GM18519 (cell line): ENCODE results near the gene TCF20.

ENCODE experiments used
- ATAC-seq: cut with Tn5 transposase; IDR thresholded peaks from one replicate; pipeline ENCODE4 v1.9.1; 2021; ENCODE audit warnings: mild to moderate bottlenecking, moderate library complexity; ENCODE audit not compliant: unreplicated experiment, low FRiP score

TCF20 gene

GRCh38 chr22:42301077-42301741, 30.8 kb upstream of the TCF20 start:
- no peak for ATAC-seq

DNA sequence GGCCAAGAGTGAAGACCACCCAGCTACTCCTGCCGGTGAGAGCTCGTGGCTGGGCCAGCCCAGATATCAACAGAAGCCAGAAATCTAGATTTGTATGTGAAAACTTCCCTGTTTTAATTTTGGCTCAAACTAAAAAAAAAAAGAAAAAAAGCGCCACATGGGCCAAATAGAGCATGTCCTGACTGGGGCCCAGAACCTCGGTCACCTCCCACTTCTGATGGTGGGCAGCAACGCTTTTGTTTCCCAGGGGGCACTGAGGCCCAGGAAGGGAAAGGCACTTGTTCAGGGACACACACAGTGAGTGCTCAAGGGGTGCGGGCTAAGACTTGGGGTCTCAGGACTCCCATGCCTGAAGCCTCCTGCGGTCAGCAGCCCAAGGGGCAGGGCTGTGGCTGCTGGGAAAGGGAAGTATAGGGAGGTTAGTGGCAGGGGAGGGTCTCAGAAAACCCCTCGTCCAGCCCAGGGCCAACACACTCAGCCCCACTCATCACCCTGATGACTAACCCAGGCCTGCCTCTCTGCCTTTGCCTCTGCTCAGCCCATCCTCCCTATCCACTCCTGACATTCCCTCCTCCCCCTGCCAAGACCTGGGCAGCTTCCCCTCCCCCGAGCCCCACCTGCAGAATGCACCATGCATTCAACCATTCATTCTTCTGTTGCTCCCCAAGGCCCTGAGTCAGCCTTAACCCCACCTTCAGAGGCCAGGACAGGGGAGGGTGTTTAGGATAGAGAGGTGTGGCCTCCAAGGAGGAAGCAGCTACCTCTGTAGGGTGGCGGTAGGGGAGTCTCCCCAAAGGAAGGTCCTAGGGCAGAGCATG, 30.0 kb upstream of the TCF20 start:
- ATAC-seq = no peak

DNA sequence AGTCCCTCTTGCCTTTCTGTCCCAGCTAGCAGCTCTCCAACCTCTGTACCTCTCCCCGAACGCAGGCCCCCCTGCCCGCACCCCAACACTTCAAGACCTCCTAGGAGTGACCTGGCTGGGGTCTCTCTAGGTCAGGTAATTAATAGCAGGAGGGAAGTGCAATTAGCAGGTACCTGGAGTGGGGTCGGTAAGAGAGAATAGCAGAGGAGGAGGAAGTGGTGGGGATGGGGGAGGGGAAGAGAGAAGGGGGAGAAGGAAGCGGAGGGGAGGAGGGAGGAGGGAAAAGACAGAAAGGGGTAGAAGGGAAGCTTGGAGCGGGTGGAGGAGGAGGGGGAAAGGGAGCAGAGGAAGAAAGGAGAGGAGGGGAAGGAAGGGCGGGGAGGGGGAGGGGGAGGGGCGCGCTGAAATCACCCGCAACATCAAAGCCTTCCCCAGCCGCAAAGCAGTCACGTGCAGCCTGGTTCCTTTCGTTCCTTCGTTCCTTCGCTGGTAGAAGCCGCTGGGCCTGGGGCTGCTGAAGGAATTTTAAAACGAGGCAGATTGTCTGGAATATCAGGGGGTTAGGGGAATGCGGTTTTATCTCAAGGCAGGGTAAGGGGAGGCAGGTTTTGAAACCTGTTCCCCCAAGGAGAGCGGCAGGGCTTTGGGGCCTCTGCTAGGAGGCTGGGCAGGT, 29.3 kb upstream of the TCF20 start:
- ATAC-seq = no peak

DNA sequence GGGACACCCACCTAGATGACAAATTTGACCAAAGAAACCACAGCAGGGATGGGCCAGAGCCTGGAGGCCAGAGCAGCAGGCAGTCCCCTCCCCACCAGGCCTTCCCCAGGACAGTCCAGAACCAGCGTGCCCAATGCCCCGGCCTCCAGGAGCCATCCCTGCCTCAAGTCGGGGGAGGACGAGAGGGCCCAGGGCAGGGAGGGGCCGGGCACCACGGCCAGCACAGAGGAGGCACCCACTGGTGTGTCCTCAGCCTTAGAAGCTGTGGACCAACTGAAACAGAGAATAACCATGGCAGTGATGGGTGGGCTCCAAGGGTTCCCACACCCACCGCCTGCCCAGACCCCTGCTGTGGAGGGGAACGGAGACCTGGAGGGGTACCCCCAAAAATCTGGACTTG, 28.3 kb upstream of the TCF20 start:
- ATAC-seq = no peak

GRCh38 chr22:42297778-42298177, 27.3 kb upstream of the TCF20 start:
- ATAC-seq = no peak

GRCh38 chr22:42296883-42297282, 26.4 kb upstream of the TCF20 start:
- ATAC-seq = no peak

DNA sequence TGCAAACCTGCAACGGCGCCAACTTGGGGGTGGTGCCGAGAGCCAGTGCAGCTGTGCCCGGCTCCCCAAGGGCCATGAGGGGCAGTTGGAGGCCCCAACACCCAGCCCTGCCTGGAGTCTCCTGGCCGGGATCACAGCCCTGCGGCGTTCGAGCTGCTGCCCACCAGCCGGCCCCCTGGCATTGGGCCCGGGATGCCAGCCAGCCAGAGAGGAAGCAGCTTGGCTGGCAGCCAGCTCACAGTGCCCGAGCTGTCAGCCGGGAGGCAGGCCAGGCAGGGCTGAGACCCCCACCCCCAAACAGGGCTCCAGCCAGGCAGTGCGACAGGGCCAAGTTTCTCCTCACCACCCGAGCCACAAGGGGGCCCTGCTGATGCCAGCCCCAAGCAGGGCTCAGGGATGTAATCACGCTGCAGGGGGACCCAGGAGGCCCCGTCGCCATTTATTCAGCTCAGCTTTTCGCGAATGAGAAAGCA, 26.0 kb upstream of the TCF20 start:
- ATAC-seq = no peak

DNA sequence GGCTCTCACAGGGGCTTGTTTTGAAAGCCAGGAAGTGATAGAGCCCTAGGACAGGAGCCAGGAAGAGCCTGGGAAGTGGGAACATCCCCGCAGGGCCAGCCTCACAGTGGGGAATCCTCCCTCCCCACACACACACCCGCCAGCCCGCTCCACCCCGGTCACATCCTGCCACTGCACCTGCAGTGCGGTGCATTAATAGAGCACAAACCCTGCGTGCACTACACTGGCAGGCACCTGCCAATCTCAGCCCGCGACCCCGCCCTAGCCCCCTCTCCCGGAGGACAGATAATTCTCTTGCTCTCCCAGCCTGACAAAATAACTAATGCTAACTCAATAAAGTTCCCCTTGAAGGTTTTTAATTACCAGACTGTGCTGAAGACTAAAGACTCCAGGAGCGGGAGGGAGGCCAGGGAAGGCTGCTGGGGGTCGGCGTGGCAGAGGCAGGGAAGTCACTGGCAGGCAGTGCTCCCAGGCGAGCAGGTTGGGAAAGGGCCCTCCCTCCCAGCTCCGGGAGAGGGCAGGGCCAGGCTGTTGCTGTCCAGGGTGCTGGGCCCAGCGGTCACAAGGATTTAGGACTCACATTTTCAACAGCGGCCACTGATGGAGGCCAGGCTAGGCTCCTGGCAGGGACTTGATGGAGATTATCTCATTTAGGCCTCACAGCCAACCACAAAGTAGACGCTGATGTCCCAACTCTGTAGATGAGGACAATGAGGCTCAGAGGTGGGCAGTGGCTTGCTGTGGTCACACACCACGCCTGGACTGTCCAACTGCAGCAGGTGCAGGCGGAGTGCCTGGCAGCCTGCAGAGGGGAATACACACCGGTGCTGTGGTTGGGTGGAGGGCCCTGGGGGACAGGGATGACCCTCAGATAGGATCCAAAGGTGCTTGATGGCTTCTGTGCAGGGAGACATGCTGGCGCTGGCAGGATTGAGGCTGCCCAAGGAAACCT, 23.9 kb upstream of the TCF20 start:
- ATAC-seq = no peak

- ATAC-seq = no peak
These were observed 22.5 kb upstream of the TCF20 start for GRCh38 chr22:42292732-42293520.

DNA sequence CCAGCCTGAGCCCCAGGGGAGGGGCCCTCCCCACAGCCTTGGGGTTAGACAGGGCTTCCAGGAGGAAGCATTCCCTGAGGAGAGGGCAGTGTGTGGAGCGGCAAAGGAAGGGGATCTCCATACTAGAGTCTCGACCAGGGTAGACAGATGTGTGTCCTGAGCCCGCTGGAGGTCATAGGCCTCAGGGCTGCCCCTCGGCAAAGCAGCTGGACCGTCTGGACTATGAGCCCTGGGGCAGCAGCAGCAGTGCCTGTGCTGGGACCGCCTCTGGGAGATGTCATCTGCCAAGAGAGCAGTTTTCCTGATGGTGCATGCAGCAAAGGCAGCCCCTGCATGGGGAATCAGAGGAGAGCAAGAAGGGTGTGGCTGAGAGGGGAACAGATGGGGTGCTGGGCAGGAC, 20.8 kb upstream of the TCF20 start:
- no peak for ATAC-seq

DNA sequence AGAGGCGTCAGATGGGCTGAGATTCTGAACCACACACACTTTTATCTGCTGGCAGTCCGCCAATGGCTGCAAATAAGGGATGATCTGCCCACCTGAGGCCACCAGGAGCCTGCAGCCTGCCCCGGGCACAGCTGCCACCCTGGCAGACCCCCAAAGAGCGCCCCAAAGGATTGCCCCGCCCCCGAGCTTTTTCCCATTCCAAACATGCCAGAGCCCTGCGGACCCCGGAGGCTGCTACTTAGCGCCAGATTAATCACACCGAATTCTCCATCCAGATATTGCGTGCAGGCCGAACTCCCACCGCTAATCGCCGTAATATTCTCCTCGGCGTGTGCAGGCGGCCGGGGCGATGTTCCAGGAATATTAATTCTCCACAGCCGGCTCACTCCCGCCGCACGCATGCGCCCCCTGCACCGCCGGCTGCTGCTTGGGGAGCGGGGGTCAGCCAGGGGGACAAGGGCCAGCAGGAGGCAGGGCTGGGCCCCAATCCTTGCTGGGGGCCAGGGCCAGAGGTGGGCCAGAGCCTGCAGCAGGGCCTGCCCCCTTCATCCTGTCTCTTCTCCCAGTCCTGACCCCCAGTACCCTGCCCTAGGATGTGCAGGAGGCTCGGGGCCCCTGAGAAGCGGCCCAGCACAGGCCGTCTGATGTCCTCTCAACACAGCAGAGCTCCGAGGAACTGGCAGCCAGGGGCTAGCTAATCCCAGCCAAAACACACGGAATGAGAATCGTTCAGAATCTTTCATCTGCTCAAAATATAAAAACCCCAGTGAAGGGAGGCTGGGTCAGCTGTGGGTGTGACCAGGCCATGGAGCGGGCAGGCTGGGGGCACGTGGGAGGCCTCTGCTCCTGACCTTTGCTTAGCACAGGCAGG, 19.5 kb upstream of the TCF20 start:
- ATAC-seq = no peak

GRCh38 chr22:42288791-42289190, 18.3 kb upstream of the TCF20 start:
- no peak for ATAC-seq

DNA sequence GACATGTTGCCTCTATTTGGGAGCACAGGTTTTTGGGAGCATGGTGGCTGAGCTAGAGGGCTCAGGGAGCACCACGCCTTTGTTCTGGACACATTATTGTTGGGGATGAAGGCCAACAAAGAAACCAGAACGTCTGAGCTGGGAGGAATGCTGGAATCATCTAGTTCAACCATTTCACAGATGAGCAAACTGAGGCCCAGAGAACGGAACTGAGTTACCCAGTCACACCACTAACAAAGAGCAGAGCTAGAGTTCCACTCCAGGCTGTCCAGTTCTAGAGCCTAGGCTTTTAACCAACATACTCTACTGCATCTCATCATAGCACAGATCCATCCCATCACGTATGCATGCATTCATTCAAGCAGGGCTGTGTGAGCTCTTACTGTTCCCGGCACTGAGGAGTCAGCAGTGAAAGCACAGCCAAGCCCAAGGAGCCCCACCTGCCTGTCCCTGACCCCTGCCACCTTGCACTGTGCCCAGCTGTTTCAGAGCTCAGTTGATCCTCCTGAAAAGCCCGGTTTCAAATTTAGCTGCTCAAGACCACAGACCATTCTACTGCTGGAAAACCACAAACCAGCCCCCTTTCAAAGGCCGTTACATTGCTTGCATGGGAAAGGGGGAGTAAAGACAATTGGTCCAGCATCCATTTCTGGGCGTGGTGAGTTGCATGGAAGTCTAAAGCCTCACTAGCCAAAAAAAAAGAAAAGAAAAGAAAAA, 16.9 kb upstream of the TCF20 start:
- no peak for ATAC-seq

DNA sequence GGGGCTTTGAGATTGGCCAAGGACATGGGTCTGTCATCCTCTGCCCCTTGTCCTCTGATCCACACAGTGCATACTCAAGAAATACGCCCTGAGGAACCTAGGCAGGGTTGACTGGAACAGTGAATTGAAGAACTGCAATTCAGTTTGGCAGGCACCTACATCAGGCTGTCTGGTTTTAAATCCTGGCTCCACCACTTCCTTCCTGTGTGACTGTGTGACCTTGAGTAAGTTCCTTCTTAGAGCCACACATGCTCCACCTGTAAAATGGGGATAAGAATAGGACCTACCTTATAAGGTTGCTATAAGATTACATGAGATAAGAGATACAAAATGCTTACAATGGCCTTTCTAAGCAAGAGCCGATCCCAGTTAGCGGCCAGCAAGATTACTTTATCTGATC, 15.8 kb upstream of the TCF20 start:
- no peak for ATAC-seq

DNA sequence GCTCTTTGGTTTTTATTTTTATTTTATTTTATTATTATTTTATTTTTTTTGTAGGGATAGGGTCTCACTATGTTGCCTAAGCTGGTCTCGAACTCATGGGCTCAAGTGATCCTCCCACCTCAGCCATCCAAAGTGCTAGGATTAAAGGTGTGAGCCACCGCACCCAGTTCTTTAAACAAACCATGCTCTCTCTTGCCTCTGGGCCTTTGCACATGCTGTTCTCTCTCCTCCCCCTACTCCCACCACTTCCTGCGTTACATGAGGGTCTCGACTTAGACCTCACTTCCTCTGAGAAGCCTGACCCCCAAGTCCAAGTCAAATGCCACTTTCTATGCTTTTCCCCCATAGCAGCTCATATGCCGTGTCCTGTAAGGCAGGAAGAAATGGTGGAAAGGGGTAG, 15.2 kb upstream of the TCF20 start:
- no peak for ATAC-seq

- no peak for ATAC-seq
These were observed 14.3 kb upstream of the TCF20 start for GRCh38 chr22:42284643-42285181.

DNA sequence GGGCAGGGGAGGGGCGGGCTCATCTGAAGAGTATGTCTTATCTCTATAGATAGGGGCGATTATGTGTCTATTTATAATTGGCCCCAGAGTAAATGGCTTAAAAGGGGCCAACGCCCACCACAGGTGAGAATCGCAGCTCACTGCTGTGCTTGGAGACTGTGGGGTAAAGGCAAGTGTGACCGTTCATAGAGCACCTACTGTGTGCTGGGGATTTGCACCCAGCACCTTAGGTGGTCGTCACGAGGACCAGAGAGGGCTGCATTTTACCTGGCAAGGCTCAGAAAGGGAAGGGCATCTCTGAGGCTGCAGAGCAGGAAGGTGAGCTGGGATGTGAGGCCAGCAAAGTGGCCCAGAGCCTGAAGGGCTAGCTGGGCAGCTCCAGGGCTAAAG, 13.7 kb upstream of the TCF20 start:
- ATAC-seq = no peak
